GM19372 (cell line): ENCODE results near the gene MELTF.
A peak's percentile ranks its signal among the peaks of the same experiment; 100 is the strongest.

Experiments used
- ATAC-seq: cut with Tn5 transposase; IDR thresholded peaks from one replicate; pipeline ENCODE4 v1.9.1; 2021; ENCODE audit warnings: mild to moderate bottlenecking, low read depth, moderate library complexity; ENCODE audit not compliant: unreplicated experiment

Gene MELTF

DNA sequence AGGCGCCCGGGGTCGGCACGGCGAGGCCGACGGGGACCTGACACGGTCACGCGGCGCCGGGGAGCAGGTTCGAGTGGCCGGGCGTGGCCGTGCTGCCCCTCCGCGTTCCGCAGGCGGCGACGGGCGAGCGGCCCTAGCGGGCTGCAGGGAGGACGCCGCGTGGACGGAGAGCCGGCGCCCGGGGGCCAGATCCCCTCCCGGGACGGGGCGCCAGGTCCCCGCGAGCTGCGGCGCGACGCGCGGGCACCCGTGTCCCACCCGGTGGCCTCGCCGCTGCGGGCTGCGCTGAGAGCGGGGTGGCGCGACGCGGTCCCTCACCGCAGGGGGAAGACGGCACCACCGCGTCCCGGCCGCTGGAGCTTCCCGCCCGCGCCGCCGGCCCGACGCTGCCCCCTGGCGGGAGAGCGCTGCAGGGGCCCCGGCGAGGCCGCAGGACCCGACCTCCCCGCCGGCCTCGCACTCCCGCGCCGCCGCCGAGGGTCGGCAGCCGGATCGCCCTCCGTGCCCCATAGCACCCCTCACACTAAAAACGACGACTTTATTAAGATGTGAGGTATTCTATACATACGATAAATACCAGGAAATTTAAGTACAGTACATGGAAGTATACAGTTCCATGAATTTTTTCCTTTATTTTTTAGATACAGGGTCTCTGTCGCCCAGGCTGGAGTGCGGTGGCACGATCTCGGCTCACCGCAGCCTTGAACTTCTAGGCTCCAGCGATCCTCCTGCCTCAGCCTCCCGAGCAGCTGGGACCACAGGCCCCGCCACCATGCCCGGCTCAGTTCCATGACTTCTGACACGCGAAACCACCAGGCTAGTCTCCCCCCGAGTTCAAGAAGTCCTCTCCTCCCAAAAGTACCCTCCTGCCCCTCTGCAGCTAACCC, 59.7 kb downstream of the MELTF start:
- ATAC-seq: peak; percentile 46

DNA sequence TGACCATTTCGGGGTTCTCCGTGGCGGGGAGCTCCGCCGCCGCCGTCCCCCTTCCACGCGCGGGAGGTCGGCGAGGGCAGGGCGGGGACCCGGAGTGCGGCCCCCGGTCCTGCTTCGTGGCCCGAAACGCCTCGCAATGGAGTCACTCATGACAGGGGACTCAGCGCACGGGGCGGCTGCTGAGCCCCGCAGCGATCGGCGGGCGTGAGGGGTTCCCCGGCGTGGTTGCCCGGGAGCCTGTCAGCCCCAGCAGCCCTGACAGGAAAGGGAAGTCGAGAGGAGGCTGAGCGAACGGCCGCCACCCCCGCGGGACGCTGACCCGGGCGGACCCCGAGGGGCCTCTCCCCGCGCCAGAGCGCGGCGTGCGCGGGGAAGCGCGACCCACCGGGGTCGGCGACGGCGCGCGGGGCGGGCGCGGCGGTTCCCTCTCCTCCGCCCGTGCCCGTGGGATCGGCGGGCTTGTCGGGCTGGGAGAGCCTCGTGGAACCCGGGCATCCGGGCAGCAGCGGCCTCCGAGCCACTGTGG, 60.4 kb downstream of the MELTF start:
- peak; percentile 31 for ATAC-seq

- peak; percentile 67 for ATAC-seq
Observed at GRCh38 chr3:196968233-196969133, 61.1 kb downstream of the MELTF start, which contains the start of gene PIGZ. Gene PIGZ (minus strand): TSS chr3:196968833. CDS start chr3:196952031, 16,802 bp downstream.

GRCh38 chr3:196967412-196968232, 62.0 kb downstream of the MELTF start:
- no peak for ATAC-seq

- no peak for ATAC-seq
Observed at GRCh38 chr3:196966526-196967401, 62.9 kb downstream of the MELTF start.

GRCh38 chr3:196965804-196966173, 63.8 kb downstream of the MELTF start:
- ATAC-seq: no peak

GRCh38 chr3:196965112-196965803, 64.4 kb downstream of the MELTF start:
- no peak for ATAC-seq

DNA sequence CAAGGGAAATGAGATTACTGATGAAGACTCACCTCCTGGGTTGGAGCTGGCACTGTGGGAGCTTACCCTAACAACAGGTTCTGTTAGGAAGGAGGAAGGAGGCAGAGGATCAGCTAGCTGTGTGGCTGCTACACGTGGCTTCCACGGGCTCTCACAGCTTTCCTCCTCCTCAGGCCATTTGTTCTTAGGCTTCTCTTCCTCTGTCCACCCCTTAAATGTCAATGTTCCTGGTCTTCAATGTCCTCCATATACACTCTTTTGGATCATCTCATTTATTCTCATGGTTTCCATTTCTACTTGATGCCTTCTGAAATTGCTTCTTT, 66.0 kb downstream of the MELTF start:
- no peak for ATAC-seq

DNA sequence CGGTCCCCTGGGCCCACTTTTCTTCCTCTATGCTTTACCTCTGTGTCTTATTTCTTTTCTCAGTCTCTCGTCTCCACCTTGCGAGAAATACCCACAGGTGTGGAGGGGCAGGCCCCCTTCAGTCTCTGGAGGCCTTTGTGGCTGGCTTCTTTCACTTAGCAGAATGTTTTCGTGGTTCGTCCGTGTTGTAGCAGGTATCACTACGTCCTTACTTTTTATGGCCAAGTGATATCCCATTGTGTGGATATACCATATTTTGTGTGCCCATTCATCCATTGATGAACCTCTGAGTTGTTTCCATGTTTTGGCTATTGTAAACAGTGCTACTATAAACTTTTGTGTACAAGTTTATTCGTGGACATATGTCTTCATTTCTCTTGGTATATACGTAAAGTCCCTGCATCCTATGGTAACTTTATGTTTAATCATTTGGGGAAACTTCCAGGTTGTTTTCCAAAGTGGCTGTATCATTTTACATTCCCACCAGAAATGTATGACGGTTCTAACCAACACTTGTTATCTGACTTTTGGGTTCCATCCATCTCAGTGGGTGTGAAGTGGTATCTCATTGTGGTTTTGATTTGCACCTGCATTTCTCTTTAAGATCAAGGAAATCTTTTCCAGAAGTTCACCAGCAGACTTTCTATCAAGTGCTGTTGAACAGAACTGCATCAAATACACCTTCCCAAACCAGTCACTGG, 66.5 kb downstream of the MELTF start:
- ATAC-seq: no peak

DNA sequence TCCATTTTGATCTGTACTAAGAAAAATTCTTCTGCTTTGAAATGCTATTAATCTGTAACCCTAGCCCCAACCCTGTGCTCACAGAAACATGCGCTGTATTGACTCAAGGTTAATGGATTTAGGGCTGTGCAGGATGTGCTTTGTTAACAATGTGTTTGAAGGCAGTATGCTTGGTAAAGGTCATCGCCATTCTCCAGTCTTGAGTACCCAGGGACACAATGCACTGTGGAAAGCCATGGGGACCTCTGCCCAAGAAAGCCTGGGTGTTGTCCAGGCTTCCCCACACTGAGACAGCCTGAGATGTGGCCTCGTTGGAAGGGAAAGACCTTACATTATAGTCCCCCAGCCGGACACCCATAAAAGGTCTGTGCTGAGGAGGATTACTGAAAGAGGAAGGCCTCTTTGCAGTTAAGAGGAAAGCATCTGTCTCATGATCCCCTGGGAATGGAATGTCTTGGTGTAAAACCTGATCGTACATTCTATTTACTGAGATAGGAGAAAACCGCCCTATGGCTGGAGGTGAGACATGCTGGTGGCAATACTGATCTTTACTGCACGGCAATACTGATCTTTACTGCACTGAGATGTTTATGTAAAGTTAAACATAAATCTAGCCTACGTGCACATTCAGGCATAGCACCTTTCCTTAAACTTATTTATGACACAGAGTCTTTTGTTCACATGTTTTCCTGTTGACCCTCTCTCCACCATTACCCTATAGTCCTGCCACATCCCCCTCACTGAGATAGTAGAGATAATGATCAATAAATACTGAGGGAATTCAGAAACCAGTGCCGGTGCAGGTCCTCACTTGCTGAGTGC, 67.3 kb downstream of the MELTF start:
- ATAC-seq: no peak

GRCh38 chr3:196954832-196955231, 74.8 kb downstream of the MELTF start:
- ATAC-seq: no peak
